Measurements from ENCODE around the gene R3HDML. TPM values are rescaled to one million over a fixed set of nuclear protein-coding genes. Genes with fewer than 3 reads are reported as not detected.

The R3HDML gene
- total RNA-seq, 1 donor from 2014 or later, result not detected

GRCh38 chr20:44399446-44399845 is 62.6 kb downstream of the R3HDML start:
- intact Hi-C loops (cut with micrococcal nuclease), result no loop called here

GRCh38 chr20:44400671-44400969 is 63.8 kb downstream of the R3HDML start:
- intact Hi-C loops (cut with micrococcal nuclease), result no loop called here

Other genes starting within 250 kb of the R3HDML start
- gene JPH2, start 149.9 kb upstream of the R3HDML start, total RNA-seq, result not detected in 2 replicates
- 17.0 and 18.1 TPM in 2 replicates for gene OSER1, start 126.3 kb upstream of the R3HDML start, total RNA-seq
- gene GDAP1L1, start 89.7 kb upstream of the R3HDML start, total RNA-seq, result not detected in 2 replicates
- 3.2 and 3.3 TPM in 2 replicates for gene FITM2, start 25.8 kb upstream of the R3HDML start, total RNA-seq
- gene HNF4A, start 18.7 kb downstream of the R3HDML start, total RNA-seq, result not detected in 2 replicates
- 20.7 and 22.6 TPM in 2 replicates for gene TTPAL, start 138.8 kb downstream of the R3HDML start, total RNA-seq
- 64.0 and 65.4 TPM in 2 replicates for gene SERINC3, start 185.0 kb downstream of the R3HDML start, total RNA-seq
- gene PKIG, start 245.5 kb downstream of the R3HDML start, total RNA-seq, result 2.5 and 2.7 TPM in 2 replicates

All from T-helper 2 cell treated with Interferon-gamma antibody and Interleukin-4, amounts not matched to agents 100 ng/mL and 5 ng/mL, for 36 hours (primary cell).